Ascending aorta (tissue), 2 donors: Measurements from ENCODE around the gene FBXO24. TPM values are rescaled to one million over a fixed set of nuclear protein-coding genes. Genes with fewer than 3 reads are reported as not detected.
"Not testable (repeated sequence)": the region's sequence is repeated elsewhere in the genome, so short reads cannot be mapped to it uniquely, and the experiment has no call there.

ENCODE experiments used
- DNase-seq, 2 donors: peaks; one replicate each; pipeline ENCODE4 v3.0.0-alpha.2; 2019; ENCODE audit warnings: low spot score in 2 of 2
- H3K27ac ChIP-seq, 2 donors: fragments of 200-600 bp; sonication (generic); one replicate each; pipeline ENCODE4 v1.5.1; 2016 to 2017; ENCODE audit warnings: mild to moderate bottlenecking in 1 of 2
- H3K27me3 ChIP-seq: fragments of 200-600 bp; sonication (generic); one replicate; pipeline ENCODE4 v1.5.1; 2017
- H3K36me3 ChIP-seq, 2 donors: fragments of 200-600 bp; sonication (generic); one replicate each; pipeline ENCODE4 v1.5.1; 2016
- H3K4me1 ChIP-seq, 2 donors: fragments of 200-600 bp; sonication (generic); one replicate each; pipeline ENCODE4 v1.5.1; 2016 to 2017; ENCODE audit warnings: mild to moderate bottlenecking in 1 of 2
- H3K4me3 ChIP-seq, 2 donors: fragments of 200-600 bp; sonication (generic); one replicate each; pipeline ENCODE4 v1.5.1; 2016 to 2017; ENCODE audit warnings: mild to moderate bottlenecking in 1 of 2
- H3K9me3 ChIP-seq, 2 donors: fragments of 200-600 bp; sonication (generic); one replicate each; pipeline ENCODE4 v1.5.1; 2016
- CTCF ChIP-seq, 3 experiments: fragments of 200-600 bp in 2 of 3; fragments of 450-650 bp in 1 of 3; sonication (generic) in 2 of 3; IDR thresholded peaks; one replicate each; pipeline ENCODE4 v1.5.1; 2016 to 2019; ENCODE audit warnings: antibody characterized with exemption in 3 of 3, mild to moderate bottlenecking in 1 of 3, moderate library complexity in 1 of 3
- intact Hi-C: fragments of 100-400 bp; cut with DNase I; formaldehyde crosslinking; loops from one replicate; pipeline ENCODE4 v1.15.1; 2023
- total RNA-seq: library from RNA; depleted of rRNA; stranded (reverse); fragments of >200 nt; gene quantifications from one replicate; pipeline ENCODE4 v1.1.0, GENCODE V29; 2016

FBXO24 gene
- total RNA-seq, 1 donor from 2014 or later: not detected

GRCh38 chr7:100540073-100540723 lies 45.9 kb upstream of the FBXO24 start:
- H3K4me1 ChIP-seq: peaks cover 12 to 31% of the 10 kb centered on the region in 2 donors
- no peaks in the 10 kb centered on the region for H3K27me3 ChIP-seq
- no peaks in the 10 kb centered on the region for H3K9me3 ChIP-seq
- peak overlapping the region; percentile 97 to 98 for H3K4me3 ChIP-seq
- H3K36me3 ChIP-seq: no peaks in the 10 kb centered on the region
- intact Hi-C loops: loop anchor here (10.0 kb wide), 1 partner anchor 315 kb away; the partner anchor contains the start of gene SLC12A9
- no peak overlapping the region for H3K27ac ChIP-seq
- TF ChIP-seq CTCF (IDR thresholded peaks at IDR 0.05): no peak
- no peak for DNase-seq

GRCh38 chr7:100541309-100541708 lies 44.8 kb upstream of the FBXO24 start:
- DNase-seq, H3K27ac ChIP-seq, H3K4me3 ChIP-seq, H3K9me3 ChIP-seq, H3K27me3 ChIP-seq, H3K36me3 ChIP-seq: not testable (repeated sequence)
- intact Hi-C loops: loop anchor here (10.0 kb wide), 1 partner anchor 313 kb away; the partner anchor contains the start of gene SLC12A9
- peaks cover 17 to 39% of the 10 kb centered on the region in 2 donors for H3K4me1 ChIP-seq

DNA sequence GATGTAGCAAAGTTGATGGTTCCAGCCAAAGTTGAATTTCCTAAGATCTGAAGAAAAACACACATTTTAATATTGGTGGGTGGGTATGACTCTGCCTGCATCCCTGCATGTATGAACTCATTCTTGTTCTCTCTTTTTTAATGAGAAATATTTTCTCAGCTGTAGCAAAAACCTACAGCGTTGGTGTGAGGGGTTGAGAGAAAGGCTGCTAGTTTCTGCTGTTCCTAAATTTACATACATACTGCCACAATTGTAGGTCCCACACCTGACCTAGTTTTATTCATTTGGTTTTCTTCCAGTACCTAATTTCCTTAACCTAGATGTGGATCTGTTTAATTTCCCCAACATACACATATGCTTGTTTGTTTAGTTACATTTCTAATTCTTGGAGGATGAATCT lies 42.5 kb upstream of the FBXO24 start:
- no peak overlapping the region for H3K4me3 ChIP-seq
- peaks cover 26 to 58% of the 10 kb centered on the region in 2 donors for H3K4me1 ChIP-seq
- H3K27ac ChIP-seq: peak overlapping the region; percentile 91 to 94
- no peak for TF ChIP-seq CTCF (IDR thresholded peaks at IDR 0.05)
- no peaks in the 10 kb centered on the region for H3K9me3 ChIP-seq
- H3K27me3 ChIP-seq: no peaks in the 10 kb centered on the region
- DNase-seq: no peak
- H3K36me3 ChIP-seq: no peaks in the 10 kb centered on the region
- intact Hi-C loops: loop anchor here (10.0 kb wide), 1 partner anchor 311 kb away; the partner anchor contains the start of gene SLC12A9

GRCh38 chr7:100544386-100544785 lies 41.7 kb upstream of the FBXO24 start:
- intact Hi-C loops: loop anchor here (10.0 kb wide), 1 partner anchor 310 kb away; the partner anchor contains the start of gene SLC12A9
- no peak for DNase-seq
- peak overlapping the region in 1 of 2 donors; percentile 14 for H3K4me3 ChIP-seq
- H3K27ac ChIP-seq: peak overlapping the region; percentile 91 to 94
- H3K36me3 ChIP-seq: peaks cover 0 to 2% of the 10 kb centered on the region in 2 donors
- peaks cover 28 to 57% of the 10 kb centered on the region in 2 donors for H3K4me1 ChIP-seq
- TF ChIP-seq CTCF (IDR thresholded peaks at IDR 0.05): no peak
- H3K9me3 ChIP-seq: no peaks in the 10 kb centered on the region
- no peaks in the 10 kb centered on the region for H3K27me3 ChIP-seq

DNA sequence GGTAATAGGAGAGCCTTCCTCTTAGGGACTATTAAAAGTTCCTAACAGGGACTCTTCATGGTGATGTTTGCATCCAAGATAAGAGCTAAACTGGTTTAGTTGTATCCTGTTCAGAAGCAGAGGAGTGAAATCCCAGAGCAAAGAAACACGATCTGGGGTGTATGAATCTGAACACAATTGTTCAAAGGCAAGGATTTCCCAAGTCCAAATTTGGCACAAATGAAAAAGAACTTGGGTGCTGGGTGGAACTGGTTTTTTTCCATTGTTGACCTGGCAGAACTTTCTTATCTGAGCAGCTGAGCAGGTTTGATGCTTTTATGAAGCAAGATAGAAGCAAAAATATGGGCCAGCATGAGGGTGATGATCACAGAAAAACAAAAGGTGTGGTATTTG lies 41.2 kb upstream of the FBXO24 start:
- H3K9me3 ChIP-seq: no peaks in the 10 kb centered on the region
- peak overlapping the region; percentile 91 to 94 for H3K27ac ChIP-seq
- TF ChIP-seq CTCF (IDR thresholded peaks at IDR 0.05): no peak
- peaks cover 28 to 52% of the 10 kb centered on the region in 2 donors for H3K4me1 ChIP-seq
- intact Hi-C loops: loop anchor here (5.0 to 10.0 kb wide), 2 partner anchors 127 to 310 kb away; partner anchors contain the start of genes GNB2 and SLC12A9
- H3K36me3 ChIP-seq: peaks cover 0 to 8% of the 10 kb centered on the region in 2 donors
- peak overlapping the region; percentile 7 to 14 for H3K4me3 ChIP-seq
- no peaks in the 10 kb centered on the region for H3K27me3 ChIP-seq
- DNase-seq: no peak
